Bone marrow (tissue), 2 donors: ENCODE measurements around the gene CHCHD3.
"Not testable (repeated sequence)": the region's sequence is repeated elsewhere in the genome, so short reads cannot be mapped to it uniquely, and the experiment has no call there.

ENCODE experiments used
- DNase-seq, 2 donors: peaks; one replicate each; lab custom pipeline; 2025; lab: John Stamatoyannopoulos, UW

CHCHD3 gene

GRCh38 chr7:133044722-133045473 is 37.0 kb downstream of the CHCHD3 start:
- no peak for DNase-seq

GRCh38 chr7:133040674-133041073 is 41.2 kb downstream of the CHCHD3 start:
- DNase-seq = no peak

DNA sequence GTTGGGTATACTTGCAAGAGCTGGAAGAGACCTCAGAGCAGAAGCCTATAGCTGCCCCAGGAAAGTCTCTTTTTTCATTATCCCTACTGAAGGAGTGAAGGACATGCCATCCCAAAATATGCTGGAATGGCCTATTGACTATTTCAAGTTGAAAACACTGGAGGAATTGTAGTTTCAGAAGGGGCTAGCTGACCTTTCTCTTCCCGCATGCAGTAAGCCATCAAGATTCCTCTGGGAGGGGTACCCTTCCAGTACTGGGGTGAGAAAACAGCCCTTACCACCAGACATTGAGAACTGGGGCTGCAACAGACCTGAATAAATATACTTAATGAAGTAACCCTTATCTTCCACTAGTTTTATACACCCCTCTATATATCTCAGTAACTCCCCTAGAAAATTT is 41.7 kb downstream of the CHCHD3 start:
- DNase-seq = no peak

DNA sequence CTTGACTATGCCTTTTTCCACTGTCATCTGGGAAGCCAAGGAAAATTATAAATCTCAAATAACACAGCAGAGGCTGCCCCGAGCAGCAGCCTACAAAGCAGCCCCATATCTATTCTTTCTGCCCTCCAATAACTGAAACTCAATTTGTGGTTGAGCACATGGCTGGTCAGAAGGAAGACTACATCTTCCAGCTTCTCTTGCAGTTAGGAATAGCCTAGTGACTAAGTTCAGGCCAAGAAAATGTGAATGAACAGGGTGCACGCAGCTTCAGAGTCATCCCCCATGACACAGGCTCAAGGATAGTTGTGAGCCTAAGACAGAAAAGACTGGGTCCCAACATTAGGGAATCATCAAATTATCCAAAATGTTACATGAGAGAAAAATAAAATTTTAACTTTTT is 42.3 kb downstream of the CHCHD3 start:
- no peak for DNase-seq

GRCh38 chr7:133036289-133036688 is 45.6 kb downstream of the CHCHD3 start:
- no peak for DNase-seq

- not testable (repeated sequence) for DNase-seq
These were observed 46.6 kb downstream of the CHCHD3 start for GRCh38 chr7:133035240-133035639.

- DNase-seq = no peak
These were observed 51.5 kb downstream of the CHCHD3 start for GRCh38 chr7:133030346-133030745.

GRCh38 chr7:133029463-133029862 is 52.4 kb downstream of the CHCHD3 start:
- DNase-seq = no peak

DNA sequence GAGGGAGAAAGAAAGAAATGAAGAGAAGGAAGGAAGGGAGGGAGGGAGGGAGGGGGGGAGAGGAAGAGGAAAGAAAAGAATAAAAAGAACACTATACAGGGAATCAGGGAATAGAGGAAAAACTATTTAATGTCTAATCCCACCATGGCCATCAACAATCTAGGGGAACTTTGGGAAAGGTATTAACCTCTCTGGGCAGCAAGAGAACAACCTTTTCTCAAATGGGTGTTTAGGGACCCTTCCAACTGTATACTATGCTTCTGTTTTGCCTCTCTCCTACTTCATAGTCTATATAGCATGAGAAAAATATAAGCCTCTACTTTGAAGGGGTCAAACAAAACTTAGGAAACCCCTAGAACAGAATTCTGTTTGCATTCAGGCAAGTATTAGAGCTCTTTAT is 54.5 kb downstream of the CHCHD3 start:
- DNase-seq = no peak

GRCh38 chr7:133026210-133026859 is 55.6 kb downstream of the CHCHD3 start:
- no peak for DNase-seq

- no peak for DNase-seq
These were observed 56.8 kb downstream of the CHCHD3 start for GRCh38 chr7:133025056-133025455.

- DNase-seq = no peak
These were observed 57.3 kb downstream of the CHCHD3 start for GRCh38 chr7:133024596-133024995.

- DNase-seq = no peak
These were observed 58.4 kb downstream of the CHCHD3 start for GRCh38 chr7:133023370-133024071.

- DNase-seq = no peak
These were observed 59.2 kb downstream of the CHCHD3 start for GRCh38 chr7:133022661-133023060.

DNA sequence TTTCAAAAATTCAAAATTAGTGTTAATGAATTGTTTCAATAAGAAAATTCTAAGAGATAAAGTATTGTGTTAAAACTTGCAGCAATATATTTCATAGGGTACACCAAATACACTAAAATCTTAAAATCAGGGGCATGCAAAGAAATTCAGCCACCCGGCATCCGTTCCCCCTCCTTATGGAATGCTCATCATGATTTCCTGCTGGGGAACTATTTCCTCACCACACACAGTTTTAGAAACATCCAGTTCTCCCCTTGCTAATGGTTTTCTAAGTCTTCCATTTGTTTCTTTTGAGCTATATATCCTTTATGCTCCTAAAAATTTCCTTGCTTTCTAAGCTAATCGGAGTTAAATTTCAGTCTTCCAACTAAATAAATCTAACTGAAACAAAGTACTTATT is 60.7 kb downstream of the CHCHD3 start:
- DNase-seq = no peak

DNA sequence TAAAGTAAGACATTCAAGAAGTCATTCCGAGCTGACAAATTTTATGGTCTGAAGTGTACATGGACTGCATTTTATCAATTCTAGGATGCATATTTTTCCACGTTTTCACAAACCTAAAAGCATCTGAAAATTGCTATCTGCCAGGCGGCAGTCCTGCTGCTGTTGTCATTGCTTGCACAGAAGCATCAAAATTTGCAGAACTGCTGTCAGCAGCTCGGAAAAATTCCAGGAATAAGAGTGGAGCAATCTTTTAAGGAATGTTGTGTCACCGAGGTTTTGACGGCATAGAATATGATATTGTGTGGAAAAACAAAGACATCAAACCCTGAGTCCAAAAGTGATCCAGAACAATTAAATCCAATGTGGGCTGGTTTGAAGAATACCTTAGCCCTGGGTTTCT is 61.4 kb downstream of the CHCHD3 start:
- DNase-seq = no peak

GRCh38 chr7:133019590-133019989 is 62.3 kb downstream of the CHCHD3 start:
- DNase-seq = no peak

DNA sequence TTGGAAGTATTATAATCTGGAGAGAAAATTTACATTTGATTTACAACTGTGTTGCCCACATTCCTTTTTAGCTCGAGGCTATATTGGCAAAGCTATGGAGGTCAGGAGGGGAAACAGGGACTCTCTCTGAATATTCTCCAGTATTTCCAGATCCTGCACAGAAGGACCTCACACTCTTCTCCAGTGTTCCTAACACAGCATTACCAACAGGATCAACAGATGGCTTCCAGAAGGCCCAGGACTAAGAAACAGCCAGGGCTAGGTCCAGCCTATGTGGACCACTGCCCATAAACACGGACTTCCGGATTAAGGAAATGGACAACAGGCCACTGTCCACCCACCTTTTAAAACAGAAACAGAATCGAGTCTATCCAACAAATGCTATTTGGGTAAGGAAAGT is 65.3 kb downstream of the CHCHD3 start:
- DNase-seq = no peak

GRCh38 chr7:133015888-133016287 is 66.0 kb downstream of the CHCHD3 start:
- DNase-seq = no peak

DNA sequence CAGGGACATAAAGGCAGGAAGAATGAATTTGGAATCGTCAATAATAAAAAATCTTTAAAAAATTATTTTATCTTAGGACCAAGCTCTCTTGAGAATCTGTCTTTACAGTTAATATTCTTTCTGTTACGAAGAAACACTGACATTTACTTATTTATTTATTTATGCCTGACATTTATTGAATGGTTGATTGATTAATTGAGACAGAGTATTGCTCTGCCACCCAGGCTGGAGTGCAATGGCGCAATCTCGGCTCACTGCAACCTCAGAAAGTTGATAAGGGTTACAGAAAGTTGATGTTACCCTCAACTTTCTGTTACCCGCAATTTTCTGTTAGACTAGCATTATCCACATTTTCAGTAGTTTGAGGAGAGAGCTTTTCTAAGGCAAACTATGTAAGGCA is 70.1 kb downstream of the CHCHD3 start:
- DNase-seq = no peak

DNA sequence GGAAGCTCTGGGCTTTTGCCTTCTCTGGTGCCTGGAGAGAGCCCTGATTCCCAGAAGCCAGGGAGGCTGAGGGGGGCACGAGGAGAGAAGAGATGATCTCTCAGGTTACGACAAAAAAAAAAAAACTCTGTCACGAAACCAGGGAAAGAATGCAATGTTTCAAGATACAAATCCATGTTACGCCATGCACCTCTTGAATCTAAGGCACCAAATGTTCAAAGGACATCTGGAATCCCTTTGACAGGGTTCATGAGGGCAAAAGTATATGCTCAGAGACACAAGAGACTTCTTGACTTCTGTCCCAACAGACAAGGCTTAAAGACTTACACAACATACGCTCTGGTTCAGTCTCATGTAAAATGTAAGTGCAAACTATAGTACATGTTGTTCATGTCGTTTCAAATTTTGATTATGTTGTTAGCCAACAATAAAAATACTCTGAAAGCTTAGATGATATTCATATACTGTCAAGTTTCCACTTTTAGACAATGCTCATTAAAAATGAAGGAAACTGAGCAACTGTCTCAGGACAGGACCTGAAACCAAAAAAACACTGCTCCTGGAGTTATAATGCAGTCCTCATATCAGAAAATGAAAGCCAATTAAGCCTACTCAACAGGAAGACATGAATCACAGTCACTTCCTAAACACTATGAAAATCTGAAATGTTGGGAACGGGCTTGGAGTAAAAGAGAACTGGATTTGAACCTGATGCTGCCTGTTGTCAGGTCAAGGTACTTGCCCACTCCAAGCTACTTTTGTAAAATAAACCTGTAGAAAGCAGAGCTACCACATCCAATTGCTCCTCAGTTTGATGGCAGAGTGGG is 72.3 kb downstream of the CHCHD3 start:
- DNase-seq = no peak

DNA sequence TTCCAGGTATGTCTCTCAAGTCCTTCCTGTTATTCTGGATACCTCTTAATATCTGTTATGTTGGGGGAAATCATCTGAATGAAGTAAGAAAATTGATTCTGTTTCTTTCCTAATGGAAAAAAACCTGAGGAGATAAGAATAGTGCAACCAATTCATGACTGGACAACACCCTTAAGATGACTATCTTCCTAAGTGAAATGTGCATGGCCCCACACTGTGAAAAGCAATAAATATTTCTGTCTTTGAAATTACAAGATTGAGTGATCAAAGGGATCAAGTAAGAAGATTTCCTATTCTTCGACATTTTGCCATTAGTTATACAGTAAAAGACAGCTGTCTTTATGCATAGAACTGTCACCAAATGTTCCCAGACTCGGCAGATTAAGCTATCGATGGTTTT is 73.9 kb downstream of the CHCHD3 start:
- DNase-seq = no peak
